IPS-11a (cell line): ENCODE measurements around the gene EPHB2.
"Not testable (repeated sequence)": the region's sequence is repeated elsewhere in the genome, so short reads cannot be mapped to it uniquely, and the experiment has no call there.

Source experiments
- H3K4me3 ChIP-seq: one replicate; pipeline ENCODE4 v1.5.1; 2013; ENCODE audit warnings: low read depth, low read length, control low read depth

The EPHB2 gene

DNA sequence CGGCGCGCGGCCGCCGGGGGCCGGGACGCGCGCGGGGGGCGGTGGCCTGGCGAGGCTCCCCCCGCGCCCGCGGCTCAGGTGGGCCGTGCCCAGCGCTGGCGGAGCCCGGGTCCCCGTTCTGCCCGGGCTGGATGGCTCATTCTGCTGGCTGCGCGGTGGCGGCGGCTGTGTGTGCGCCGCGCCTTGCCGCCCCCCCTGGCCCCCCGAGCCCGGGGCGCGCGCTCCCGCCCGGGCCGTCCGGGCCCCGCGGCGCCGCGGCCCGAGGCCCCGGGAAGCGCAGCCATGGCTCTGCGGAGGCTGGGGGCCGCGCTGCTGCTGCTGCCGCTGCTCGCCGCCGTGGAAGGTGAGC, at the start of gene EPHB2:
Gene EPHB2, plus strand, starts transcription at position 139 of the 349 bp plus-strand sequence. Its CDS starts 144 bp downstream, at position 283.
- peak within 1 kb of the TSS; percentile 13 for H3K4me3 ChIP-seq

DNA sequence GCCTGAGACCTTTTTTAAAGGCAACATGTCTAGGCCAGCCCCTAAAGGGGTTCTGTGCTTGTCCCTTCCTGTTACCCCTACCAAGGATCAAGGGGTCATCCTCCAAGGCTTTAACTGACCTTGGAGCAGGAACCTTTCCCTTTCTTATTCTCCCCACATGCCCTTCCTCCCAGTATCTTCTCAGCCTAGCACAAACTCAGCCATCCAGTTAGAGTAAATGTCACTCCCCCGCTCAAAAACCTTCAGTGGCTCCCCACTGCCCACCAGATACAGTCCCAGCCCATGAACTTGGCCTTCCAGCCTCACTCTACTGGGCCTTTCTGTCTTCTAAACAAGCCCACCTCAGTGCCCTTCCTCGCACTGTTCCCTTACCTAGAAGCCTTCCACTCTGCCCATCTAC, 48.8 kb upstream of the EPHB2 start:
- no peak overlapping the region for H3K4me3 ChIP-seq

DNA sequence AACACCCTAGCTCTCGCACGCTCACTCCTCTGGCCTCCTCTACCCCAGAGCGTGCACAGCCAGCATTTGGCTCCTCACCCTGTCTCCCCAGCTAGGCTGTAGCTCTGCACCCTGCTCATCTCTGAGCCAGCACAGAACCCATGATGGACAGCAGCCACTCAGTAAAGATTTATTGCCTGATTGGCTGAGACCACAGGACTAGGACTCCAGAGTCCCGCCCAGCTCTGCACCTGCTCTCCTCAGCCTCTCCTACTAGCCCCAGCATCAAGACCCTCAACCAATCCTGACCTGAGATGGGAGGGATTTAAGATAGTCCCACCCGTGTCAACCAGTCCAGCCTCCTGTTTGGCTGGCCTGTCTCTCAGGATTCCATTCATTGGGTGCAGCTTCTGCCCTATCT, 48.3 kb upstream of the EPHB2 start:
- no peak overlapping the region for H3K4me3 ChIP-seq

DNA sequence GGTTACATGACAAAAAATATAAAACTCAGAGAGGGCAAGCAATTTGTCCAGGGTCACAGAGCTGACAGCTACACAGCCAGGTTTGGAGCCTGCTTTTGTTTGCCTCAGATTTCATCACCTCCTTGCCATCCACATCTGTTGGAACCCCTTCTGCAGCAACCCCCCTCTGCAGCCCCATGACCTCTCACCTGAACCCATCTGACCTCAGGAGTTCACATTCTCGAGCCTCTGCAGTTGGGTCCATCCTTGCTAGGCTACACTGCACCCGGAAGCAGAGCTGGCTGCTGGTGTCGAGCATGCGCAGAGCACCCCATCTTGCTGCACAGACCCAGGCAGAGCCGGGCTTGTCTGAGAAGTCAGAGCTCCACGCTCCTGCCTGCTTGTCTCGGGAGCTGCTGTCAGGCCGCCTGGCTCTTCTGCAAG, 47.6 kb upstream of the EPHB2 start:
- H3K4me3 ChIP-seq = no peak overlapping the region

DNA sequence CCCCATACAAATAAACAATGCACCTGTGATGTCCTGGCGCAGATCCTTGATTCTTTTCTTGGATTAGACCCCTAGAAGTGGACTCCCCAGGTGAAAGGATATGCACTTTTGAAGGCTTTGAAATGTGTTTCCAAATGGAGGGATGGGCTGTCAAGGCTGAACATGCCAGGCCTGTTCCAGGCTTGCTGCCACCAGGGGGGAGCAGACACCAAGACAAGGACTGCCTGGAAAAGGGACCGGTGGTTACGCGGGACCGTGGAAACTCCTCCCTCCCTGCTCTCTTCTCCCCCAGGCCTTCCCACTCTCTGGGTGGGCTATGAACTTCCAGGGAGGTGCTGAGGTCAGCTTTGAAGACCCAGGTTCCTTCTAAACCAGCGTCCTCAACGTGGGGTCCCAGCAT, 44.9 kb upstream of the EPHB2 start:
- H3K4me3 ChIP-seq = no peak overlapping the region

DNA sequence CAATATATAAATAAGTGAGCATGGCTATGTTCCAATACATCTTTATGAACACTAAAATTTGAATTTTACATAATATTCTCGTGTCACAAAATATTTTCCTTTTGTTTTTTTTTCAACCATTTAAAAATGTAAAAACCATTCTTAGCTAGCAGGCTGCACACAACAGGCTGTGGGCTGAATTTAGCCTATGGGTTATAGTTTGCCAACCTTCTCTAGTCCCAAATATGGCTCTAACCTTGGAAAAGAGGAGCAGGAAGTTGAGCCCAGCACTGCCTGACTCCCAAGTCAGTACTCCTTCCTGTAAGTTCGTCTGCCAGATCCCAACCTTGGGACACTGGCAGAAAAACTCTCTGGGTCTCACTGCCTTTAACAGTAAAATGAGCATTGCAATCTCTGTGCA, 44.2 kb upstream of the EPHB2 start:
- no peak overlapping the region for H3K4me3 ChIP-seq

DNA sequence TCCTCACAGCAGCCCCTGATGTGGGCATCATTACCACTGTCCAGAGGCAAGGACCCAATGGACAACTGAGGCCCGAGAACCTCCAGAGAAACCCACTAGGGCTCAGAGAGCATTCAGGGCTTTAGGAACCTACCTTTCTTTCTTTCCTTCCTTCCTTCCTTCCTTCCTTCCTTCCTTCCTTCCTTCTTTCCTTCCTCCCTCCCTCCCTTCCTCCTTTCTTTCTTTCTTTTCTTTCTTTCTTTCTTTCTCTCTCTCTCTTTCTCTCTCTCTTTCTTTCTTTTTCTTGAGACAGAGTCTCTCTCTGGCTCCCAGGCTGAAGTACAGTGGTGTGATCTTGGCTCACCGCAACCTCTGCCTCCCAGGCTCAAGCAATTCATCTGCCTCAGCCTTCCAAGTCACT, 41.8 kb upstream of the EPHB2 start:
- H3K4me3 ChIP-seq = not testable (repeated sequence)

- no peak overlapping the region for H3K4me3 ChIP-seq
Measured at GRCh38 chr1:22670352-22670975, 40.2 kb upstream of the EPHB2 start.

DNA sequence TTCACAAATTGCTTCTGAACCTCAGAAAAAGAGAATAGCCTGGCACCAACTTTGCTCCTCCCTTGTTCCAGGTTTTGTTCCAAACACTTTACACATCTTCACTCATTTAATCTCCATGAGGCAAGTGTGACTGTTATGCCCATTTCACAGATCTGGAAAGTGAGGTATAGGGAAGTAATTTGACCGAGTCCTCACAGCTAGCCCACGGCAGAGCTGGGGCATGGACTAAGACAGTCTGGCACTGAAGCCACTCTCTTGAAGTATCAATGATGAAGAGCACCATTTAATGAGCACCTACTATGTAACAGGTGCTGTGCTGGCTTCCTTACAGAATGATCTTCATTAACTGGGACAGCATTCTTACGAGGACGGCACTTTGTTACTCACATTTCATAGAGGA, 38.6 kb upstream of the EPHB2 start:
- H3K4me3 ChIP-seq = no peak overlapping the region

DNA sequence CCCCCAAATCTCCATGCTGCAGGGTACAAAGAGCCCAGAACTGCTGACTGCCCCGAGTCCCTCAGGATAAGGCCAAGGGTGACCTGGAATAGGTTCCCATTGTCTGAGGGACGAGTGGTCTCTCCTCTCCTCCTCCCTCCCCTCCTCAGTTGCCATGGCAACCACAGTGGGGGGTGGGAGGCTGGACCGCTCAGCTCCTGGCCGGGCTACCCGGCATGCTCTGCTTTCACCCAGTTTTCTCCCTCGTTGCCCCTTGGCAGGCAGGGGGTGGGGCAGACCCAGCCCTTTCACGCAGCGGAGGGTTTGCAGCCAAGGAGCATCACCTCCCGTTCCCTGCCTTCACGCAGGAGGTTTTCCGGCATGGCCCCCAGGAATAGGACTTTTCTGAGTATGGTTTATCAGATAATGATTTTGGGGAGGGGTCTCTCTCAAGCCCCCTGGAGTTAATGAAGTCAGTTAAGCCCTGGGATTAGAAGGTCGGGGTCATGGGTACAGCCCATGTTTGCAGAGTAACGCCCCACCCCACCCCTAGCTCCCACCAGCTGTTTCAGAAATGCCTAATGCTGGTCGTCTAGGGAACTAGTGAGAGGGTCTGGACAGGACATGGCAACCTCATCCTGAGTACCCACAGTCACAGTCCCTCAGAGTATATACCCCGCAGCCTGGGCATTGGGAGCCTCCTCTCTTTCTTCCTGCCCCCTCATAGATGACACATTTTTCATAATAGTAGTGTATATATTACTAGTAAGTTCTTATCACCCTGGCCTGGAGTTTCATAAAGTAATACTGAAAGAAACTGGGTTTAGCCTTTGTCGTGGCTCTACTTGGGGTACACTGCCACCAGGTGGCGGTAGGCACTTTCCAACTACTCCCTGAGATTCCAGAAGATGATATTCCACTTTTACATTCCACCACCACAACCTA, 36.9 kb upstream of the EPHB2 start:
- H3K4me3 ChIP-seq = no peak overlapping the region

DNA sequence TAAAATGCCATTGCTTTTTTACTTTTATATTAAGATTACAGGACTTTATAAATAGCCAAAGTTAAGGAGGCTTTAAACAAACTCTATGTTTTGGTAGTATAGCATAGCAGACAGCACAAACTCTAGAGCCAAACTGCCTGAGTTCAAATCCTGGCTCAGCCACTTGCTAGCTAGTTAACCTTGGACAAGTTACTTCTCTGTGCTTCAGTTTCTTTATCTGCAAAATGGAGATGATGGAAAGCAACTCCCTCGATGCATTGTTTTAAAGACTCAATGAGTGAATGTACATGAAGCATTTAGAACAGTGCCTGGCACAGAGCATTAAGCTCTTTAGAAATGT, 36.3 kb upstream of the EPHB2 start:
- H3K4me3 ChIP-seq = no peak overlapping the region

DNA sequence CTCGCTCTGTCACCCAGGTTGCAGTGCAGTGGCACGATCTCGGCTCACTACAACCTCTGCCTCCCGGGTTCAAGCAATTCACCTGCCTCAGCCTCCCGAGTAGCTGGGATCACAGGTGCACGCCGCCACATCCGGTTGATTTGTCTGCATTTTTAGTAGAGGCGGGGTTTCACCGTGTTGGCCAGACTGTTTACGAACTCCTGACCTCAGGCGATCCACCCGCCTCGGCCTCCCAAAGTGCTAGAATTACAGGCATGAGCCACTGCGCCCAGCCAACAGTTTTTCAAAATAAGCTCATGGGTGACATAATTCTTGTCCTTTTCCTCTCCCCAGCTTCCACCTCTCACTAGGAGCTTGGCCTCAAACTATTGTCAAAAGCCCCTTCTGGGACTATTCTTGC, 34.5 kb upstream of the EPHB2 start:
- not testable (repeated sequence) for H3K4me3 ChIP-seq

- H3K4me3 ChIP-seq = no peak overlapping the region
Measured at GRCh38 chr1:22676916-22677583, 33.6 kb upstream of the EPHB2 start.

DNA sequence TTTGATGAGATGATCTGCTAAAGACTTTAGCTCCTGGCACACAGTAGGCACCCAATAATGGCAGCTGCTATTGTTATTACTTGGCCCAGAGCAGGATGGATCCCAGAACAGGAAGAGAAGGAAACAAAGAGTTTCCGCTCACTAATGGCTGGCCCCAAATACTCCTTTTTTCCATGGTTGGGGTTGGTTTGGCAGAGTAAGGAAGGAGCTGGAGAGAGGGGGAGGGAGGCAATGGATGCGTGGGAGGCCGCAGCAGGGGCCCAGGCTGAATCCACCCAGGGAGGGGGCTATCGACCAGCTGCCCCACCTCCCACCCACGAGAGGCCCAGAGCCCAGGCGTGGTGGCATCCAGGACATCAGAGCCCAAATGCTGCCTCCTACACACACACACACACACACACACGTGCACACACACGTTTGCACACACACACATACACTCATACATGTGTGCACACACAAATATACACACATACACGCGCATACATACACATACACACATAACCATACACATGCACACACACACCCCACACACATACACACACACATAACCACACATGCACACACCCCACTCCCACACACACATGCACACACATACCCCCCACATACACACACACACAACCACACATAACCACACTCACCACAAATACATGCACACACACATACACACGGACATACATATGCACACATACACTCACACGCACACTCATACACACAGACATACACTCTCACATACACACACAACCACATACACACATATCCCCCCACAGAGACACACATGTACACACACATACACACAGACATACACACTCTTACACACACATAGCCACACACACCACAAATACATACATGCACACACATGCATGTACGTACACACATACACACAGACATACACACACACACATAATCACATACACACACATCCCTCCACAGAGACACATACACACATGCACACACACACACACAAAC, 32.4 kb upstream of the EPHB2 start:
- no peak overlapping the region for H3K4me3 ChIP-seq

DNA sequence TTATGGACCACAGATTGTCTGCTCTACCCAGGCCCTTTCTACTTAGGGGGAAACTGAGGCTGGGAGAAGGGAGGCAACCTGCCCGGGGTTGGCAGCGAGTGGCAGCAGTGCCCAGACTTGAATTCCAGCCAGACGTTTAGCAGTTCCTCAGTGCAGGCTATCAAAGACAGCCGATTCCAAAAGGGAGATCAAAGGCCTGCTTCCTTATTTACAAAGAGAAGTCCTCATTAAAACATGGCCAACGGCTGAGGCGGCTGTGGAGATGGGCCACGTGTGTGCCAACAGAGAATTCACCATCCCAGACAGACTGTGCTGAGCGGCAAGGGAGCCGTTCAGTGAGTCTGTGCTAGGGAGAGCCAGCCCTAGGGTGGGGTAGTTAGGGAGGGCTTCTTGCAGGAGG, 29.9 kb upstream of the EPHB2 start:
- no peak overlapping the region for H3K4me3 ChIP-seq

GRCh38 chr1:22681556-22682276, 28.9 kb upstream of the EPHB2 start:
- no peak overlapping the region for H3K4me3 ChIP-seq

DNA sequence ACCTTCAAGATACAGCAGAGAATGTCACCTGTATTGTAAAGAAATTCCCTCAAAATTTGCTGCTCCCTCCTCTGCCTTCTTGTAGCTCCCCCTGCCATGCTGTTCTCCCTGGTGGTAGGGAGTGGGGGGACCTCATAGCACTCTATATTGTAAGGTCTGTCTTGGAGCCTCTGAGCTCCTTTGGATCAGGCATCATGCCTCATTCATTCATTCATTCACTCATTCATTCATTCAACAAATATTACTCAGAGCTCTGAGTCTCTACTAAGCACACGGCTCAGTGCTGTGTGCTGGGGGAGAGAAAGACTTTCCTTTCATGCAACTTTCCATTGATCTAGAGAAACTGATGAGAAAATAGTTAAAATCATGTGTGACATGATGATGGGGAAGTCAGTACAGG, 27.1 kb upstream of the EPHB2 start:
- H3K4me3 ChIP-seq = no peak overlapping the region

- H3K4me3 ChIP-seq = no peak overlapping the region
Measured at GRCh38 chr1:22685591-22686059, 25.0 kb upstream of the EPHB2 start.

- no peak overlapping the region for H3K4me3 ChIP-seq
Measured at GRCh38 chr1:22687191-22687590, 23.4 kb upstream of the EPHB2 start.

- no peak overlapping the region for H3K4me3 ChIP-seq
Measured at GRCh38 chr1:22688466-22688865, 22.2 kb upstream of the EPHB2 start.
